SU-DHL-6 (cell line): Measurements from ENCODE around the gene POLE.

Source experiments
- H2AFZ ChIP-seq: fragments of 200-600 bp; sonication (generic); 2 replicates; pipeline ENCODE4 v1.6.1; 2014; ENCODE audit warnings: low read depth, mild to moderate bottlenecking, moderate library complexity, mixed read lengths, antibody characterized with exemption, low read length; ENCODE audit not compliant: severe bottlenecking
- H3F3A ChIP-seq: fragments of 200-600 bp; shearing (Covaris generic); 2 replicates; pipeline ENCODE4 v1.6.0; 2016; ENCODE audit warnings: antibody characterized with exemption, mild to moderate bottlenecking; ENCODE audit not compliant: insufficient read depth
- H3K27ac ChIP-seq: fragments of 200-600 bp; sonication (generic); 2 replicates; pipeline ENCODE4 v1.5.1; 2016; ENCODE audit warnings: low read depth, mild to moderate bottlenecking, low read length, moderate library complexity, mixed read lengths
- H3K27me3 ChIP-seq: fragments of 200-600 bp; sonication (generic), shearing (Covaris generic); 2 replicates; pipeline ENCODE4 v1.6.0; 2014; ENCODE audit warnings: mild to moderate bottlenecking, low read length
- H3K36me3 ChIP-seq: fragments of 200-600 bp; sonication (generic); 2 replicates; pipeline ENCODE4 v1.6.1; 2014; ENCODE audit warnings: mild to moderate bottlenecking, low read length, mixed read lengths
- H3K4me2 ChIP-seq: fragments of 300-600, 200-600 bp; shearing (Covaris generic), sonication (generic); 2 replicates; pipeline ENCODE4 v1.6.0; 2014; ENCODE audit warnings: low read length, low read depth, mild to moderate bottlenecking; ENCODE audit not compliant: poor library complexity, severe bottlenecking
- H3K4me3 ChIP-seq: fragments of 200-600 bp; sonication (generic); 2 replicates; pipeline ENCODE4 v1.5.1; 2014; ENCODE audit warnings: antibody characterized with exemption, low read length, mild to moderate bottlenecking, mixed read lengths; ENCODE audit not compliant: insufficient read depth, poor library complexity, severe bottlenecking
- H3K79me2 ChIP-seq: fragments of 200-600 bp; sonication (generic); 2 replicates; pipeline ENCODE4 v1.6.1; 2014; ENCODE audit warnings: mild to moderate bottlenecking, low read length, moderate library complexity; ENCODE audit not compliant: insufficient read depth
- H3K9ac ChIP-seq: fragments of 200-600 bp; sonication (generic); 2 replicates; pipeline ENCODE4 v1.7.0; 2014; ENCODE audit warnings: mild to moderate bottlenecking, low read length
- H3K9me2 ChIP-seq: fragments of 200-600 bp; sonication (generic); replicated peaks from 2 replicates; pipeline ENCODE4 v1.6.1; 2014; ENCODE audit warnings: low read length; ENCODE audit not compliant: insufficient read depth
- H3K9me3 ChIP-seq: fragments of 200-600 bp; sonication (generic); 2 replicates; pipeline ENCODE4 v1.6.1; 2014; ENCODE audit warnings: low read length, mixed read lengths; ENCODE audit not compliant: insufficient read depth
- H4K20me1 ChIP-seq: fragments of 200-600 bp; sonication (generic); 2 replicates; pipeline ENCODE4 v1.6.1; 2014; ENCODE audit warnings: low read depth, mild to moderate bottlenecking, antibody characterized with exemption, low read length, moderate library complexity, mixed read lengths
- CTCF ChIP-seq: fragments of 200-600 bp; sonication (generic); IDR thresholded peaks from one replicate; pipeline ENCODE4 v1.5.1; 2017; ENCODE audit warnings: antibody characterized with exemption, mild to moderate bottlenecking, low read length, moderate library complexity; ENCODE audit not compliant: insufficient read depth, poor library complexity, severe bottlenecking
- EZH2phosphoT487 ChIP-seq: fragments of 200-600 bp; sonication (generic), shearing (Covaris generic); conservative IDR thresholded peaks from 2 replicates; pipeline ENCODE4 v1.6.1; 2018; ENCODE audit warnings: mild to moderate bottlenecking, antibody characterized with exemption, low read length, moderate library complexity, mixed read lengths

Gene POLE

DNA sequence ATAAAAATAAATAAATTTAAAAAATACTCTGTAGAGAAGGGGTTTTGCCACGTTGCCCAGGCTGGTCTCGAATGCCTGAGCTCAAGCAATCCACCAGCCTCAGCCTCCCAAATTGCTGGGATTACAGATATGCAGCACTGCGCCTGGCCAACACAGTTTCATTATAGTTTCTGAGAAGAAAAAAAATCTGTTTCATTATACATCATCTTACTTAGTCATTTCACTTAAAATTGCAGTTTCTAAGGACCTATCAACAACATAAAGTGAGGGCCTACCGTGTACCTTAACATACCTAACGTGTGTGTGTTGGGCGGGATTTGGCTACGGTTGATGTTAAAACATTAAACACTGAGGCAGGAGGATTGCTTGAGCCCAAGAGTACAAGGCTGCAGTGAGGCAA is 40.3 kb downstream of the POLE start:
- H2AFZ ChIP-seq: no peak overlapping the region
- H3K36me3 ChIP-seq: no peaks in the 10 kb centered on the region

GRCh38 chr12:132642846-132643835 is 44.0 kb downstream of the POLE start:
- Histone ChIP-seq H3K4me2 (no peak overlapping the region), H3K79me2 (no peaks in the 10 kb centered on the region), H3K36me3 (no peaks in the 10 kb centered on the region), H3K27ac (no peak overlapping the region), H3K9ac (no peak overlapping the region), H3F3A (no peaks in the 10 kb centered on the region), H3K9me3 (no peaks in the 10 kb centered on the region), H3K9me2 (no peaks in the 10 kb centered on the region), H4K20me1 (no peaks in the 10 kb centered on the region), H3K4me3 (no peak overlapping the region), H3K27me3 (no peaks in the 10 kb centered on the region), H2AFZ (no peak overlapping the region)
- TF ChIP-seq EZH2phosphoT487: no peak
- TF ChIP-seq CTCF: no peak

More for the DNA sequence above, 40.3 kb downstream of the POLE start:
- Histone ChIP-seq H3K9ac (no peak overlapping the region), H3F3A (no peaks in the 10 kb centered on the region), H3K4me2 (no peak overlapping the region), H3K27me3 (no peaks in the 10 kb centered on the region), H3K9me2 (no peaks in the 10 kb centered on the region), H4K20me1 (no peaks in the 10 kb centered on the region), H3K9me3 (no peaks in the 10 kb centered on the region), H3K4me3 (no peak overlapping the region), H3K79me2 (no peaks in the 10 kb centered on the region), H3K27ac (no peak overlapping the region)
- TF ChIP-seq CTCF: no peak
- no peak for TF ChIP-seq EZH2phosphoT487

DNA sequence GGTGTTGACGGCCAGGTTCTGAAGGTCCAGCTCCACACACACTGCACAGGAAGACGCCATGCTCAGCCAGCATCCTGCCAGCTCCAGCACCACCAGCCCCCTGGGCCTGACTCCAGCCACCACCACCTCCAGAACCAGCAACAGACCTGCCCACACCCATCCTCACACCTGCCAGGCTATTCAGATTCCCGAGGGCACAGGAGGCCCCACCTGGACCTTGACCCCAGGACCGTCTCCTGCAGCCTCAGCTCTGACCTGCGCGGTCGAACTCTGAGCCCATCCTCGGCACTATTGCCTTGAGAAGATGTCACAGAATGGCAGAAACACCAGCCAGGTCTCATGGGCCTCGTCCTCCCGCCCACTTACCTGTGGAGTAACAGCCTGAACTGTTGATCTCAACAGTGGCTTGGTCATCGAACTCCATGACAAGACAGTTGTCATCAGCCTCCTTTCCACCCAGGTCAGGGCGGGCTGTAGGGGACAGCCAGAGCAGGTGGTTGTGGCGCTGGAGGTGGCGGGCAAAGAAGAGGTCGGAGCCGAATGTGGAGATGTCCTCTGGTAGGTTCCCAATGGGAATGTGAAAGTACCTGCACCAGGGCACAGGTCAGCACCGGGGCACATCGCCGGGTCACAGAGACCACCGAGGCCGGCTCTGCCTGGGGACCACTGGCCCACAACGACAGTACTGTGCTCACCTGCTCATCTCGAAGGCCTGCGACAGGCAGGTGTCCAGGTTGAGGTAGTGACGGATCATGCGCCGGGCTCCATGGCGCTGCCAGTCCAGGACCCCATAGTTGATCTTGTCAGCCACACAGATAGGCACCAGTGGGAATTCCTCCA is 45.1 kb downstream of the POLE start:
- Histone ChIP-seq H3K36me3 (peaks cover 3% of the 10 kb centered on the region; the same call in 1 of the 2 replicates), H3K9ac (no peak overlapping the region), H2AFZ (no peak overlapping the region), H3K27ac (no peak overlapping the region), H3K9me2 (no peaks in the 10 kb centered on the region), H3K9me3 (no peaks in the 10 kb centered on the region), H3K4me3 (no peak overlapping the region), H3K79me2 (no peaks in the 10 kb centered on the region), H3F3A (no peaks in the 10 kb centered on the region), H3K4me2 (no peak overlapping the region), H3K27me3 (no peaks in the 10 kb centered on the region), H4K20me1 (no peaks in the 10 kb centered on the region)
- TF ChIP-seq EZH2phosphoT487 (no peak), CTCF (no peak)
